Tibial nerve (tissue), 4 donors: ENCODE data around the gene WSCD2. TPM values are rescaled to one million over a fixed set of nuclear protein-coding genes. Genes with fewer than 3 reads are reported as not detected.

ENCODE experiments used
- DNase-seq, 2 donors: peaks; one replicate each; pipeline ENCODE4 v3.0.0-alpha.2; 2019; ENCODE audit warnings: low spot score in 2 of 2
- H3K27ac ChIP-seq, 4 donors: fragments of 200-600 bp; sonication (generic) in 3 of 4; one replicate each; pipeline ENCODE4 v1.5.1; 2017 to 2019; ENCODE audit warnings: mild to moderate bottlenecking in 1 of 4
- H3K27me3 ChIP-seq, 2 donors: fragments of 200-600 bp; sonication (generic) in 1 of 2; one replicate each; pipeline versions ENCODE4 v1.5.1 to v1.6.0; 2017 to 2019
- H3K36me3 ChIP-seq, 3 donors: fragments of 200-600 bp; sonication (generic); one replicate each; pipeline ENCODE4 v1.5.1; 2018 to 2019
- H3K4me1 ChIP-seq, 4 donors: fragments of 200-600 bp; sonication (generic) in 3 of 4; one replicate each; pipeline ENCODE4 v1.5.1; 2017 to 2019
- H3K4me3 ChIP-seq, 4 donors: fragments of 200-600 bp; sonication (generic) in 3 of 4; one replicate each; pipeline ENCODE4 v1.5.1; 2017 to 2019; ENCODE audit warnings: mild to moderate bottlenecking in 1 of 4, moderate library complexity in 1 of 4
- H3K9me3 ChIP-seq, 4 donors: fragments of 200-600 bp; sonication (generic) in 3 of 4; one replicate each; pipeline ENCODE4 v1.5.1; 2017 to 2019
- EP300 ChIP-seq, 2 donors: sonication (generic); formaldehyde crosslinking; IDR thresholded peaks; one replicate each; pipeline ENCODE4 v1.6.1; 2017; ENCODE audit warnings: antibody characterized with exemption in 2 of 2, mild to moderate bottlenecking in 1 of 2
- POLR2A ChIP-seq, 2 donors: fragments of 450-650 bp; IDR thresholded peaks; one replicate each; pipeline ENCODE4 v1.6.1; 2017; ENCODE audit warnings: antibody characterized with exemption in 2 of 2, mild to moderate bottlenecking in 2 of 2, moderate library complexity in 2 of 2
- WGBS, 2 donors: methylation state at CpG; one replicate each; pipeline ENCODE4 v1.1.5; 2018; 5-methylcytosine and 5-hydroxymethylcytosine counted together
- total RNA-seq, 4 donors: library from RNA; depleted of rRNA; stranded (reverse); fragments of >200 nt; gene quantifications; one replicate each; pipeline ENCODE4 v1.1.0, GENCODE V29; 2016
- TF ChIP-seq, protein P1 (sequence below), 5 experiments: fragments of 200-600 bp in 3 of 5; fragments of 450-650 bp in 2 of 5; sonication (generic) in 3 of 5; IDR thresholded peaks; one replicate each; pipeline ENCODE4 v1.5.1; 2016 to 2019; ENCODE audit warnings: antibody characterized with exemption in 5 of 5, mild to moderate bottlenecking in 3 of 5, moderate library complexity in 2 of 5

The WSCD2 gene
- total RNA-seq, 4 donors from 2014 or later = 4.2 to 38.9 (median 20.8) TPM

DNA sequence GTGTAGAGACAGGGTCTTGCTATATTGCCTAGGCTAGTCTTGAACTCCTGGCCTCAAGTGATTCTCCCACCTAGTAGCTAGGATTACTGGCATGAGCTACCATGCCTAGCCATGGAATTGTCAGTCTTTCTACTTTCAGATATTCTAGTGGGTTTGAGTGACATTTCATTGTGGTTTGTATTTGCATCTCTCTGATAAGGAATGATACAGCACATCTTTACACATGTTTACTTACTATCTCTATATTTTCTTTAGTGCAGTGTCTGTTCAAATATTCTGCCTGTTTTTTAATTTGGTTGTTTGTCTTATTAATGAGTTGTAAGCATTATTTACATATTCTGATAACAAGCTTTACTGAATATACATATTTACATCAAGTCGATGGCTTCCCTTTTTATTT, 136.4 kb downstream of the WSCD2 start:
- DNase-seq = no peak
- no peaks in the 10 kb centered on the region for H3K4me1 ChIP-seq
- H3K36me3 ChIP-seq = no peaks in the 10 kb centered on the region
- H3K9me3 ChIP-seq = peaks cover 0 to 23% (median 2%) of the 10 kb centered on the region in 4 donors
- WGBS, 2 donors = 86 to 88% methylated on average over 1 of the region's 1 CpG
- H3K27me3 ChIP-seq = no peaks in the 10 kb centered on the region
- TF ChIP-seq, protein P1, sequence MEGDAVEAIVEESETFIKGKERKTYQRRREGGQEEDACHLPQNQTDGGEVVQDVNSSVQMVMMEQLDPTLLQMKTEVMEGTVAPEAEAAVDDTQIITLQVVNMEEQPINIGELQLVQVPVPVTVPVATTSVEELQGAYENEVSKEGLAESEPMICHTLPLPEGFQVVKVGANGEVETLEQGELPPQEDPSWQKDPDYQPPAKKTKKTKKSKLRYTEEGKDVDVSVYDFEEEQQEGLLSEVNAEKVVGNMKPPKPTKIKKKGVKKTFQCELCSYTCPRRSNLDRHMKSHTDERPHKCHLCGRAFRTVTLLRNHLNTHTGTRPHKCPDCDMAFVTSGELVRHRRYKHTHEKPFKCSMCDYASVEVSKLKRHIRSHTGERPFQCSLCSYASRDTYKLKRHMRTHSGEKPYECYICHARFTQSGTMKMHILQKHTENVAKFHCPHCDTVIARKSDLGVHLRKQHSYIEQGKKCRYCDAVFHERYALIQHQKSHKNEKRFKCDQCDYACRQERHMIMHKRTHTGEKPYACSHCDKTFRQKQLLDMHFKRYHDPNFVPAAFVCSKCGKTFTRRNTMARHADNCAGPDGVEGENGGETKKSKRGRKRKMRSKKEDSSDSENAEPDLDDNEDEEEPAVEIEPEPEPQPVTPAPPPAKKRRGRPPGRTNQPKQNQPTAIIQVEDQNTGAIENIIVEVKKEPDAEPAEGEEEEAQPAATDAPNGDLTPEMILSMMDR (IDR thresholded peaks at IDR 0.05) = no peak
- TF ChIP-seq EP300 (IDR thresholded peaks at IDR 0.05) (no peak), POLR2A (IDR thresholded peaks at IDR 0.05) (no peak)
- no peak overlapping the region for H3K27ac ChIP-seq
- H3K4me3 ChIP-seq = no peak overlapping the region

DNA sequence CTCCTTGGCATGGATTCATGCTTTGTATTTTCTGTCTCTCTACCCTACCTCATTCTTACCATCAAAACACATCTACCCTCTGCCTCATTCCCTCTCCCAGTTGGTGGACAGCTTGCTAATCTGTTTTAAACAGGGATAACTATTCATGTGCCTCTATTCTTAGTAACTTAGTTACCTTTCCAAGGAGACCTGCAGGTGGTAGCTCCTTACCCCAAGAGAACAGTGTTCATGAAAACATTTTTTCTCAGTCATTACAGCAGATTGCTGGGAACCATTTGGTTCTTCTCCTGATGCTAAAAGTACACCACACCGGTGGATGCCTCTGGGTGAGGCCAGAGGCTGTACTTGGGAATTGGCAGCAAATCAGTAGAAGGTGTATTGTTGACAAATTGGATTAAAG, 137.0 kb downstream of the WSCD2 start:
- no peak overlapping the region for H3K27ac ChIP-seq
- no peak for DNase-seq
- WGBS, 2 donors = 70 to 87% methylated on average over 1 of the region's 1 CpG
- H3K4me1 ChIP-seq = no peaks in the 10 kb centered on the region
- H3K9me3 ChIP-seq = peaks cover 0 to 16% (median under 1%) of the 10 kb centered on the region in 4 donors
- H3K27me3 ChIP-seq = no peaks in the 10 kb centered on the region
- H3K36me3 ChIP-seq = no peaks in the 10 kb centered on the region
- no peak overlapping the region for H3K4me3 ChIP-seq
- no peak for TF ChIP-seq EP300 (IDR thresholded peaks at IDR 0.05)
- TF ChIP-seq POLR2A (IDR thresholded peaks at IDR 0.05) = no peak
- TF ChIP-seq, protein P1 (IDR thresholded peaks at IDR 0.05) = no peak

DNA sequence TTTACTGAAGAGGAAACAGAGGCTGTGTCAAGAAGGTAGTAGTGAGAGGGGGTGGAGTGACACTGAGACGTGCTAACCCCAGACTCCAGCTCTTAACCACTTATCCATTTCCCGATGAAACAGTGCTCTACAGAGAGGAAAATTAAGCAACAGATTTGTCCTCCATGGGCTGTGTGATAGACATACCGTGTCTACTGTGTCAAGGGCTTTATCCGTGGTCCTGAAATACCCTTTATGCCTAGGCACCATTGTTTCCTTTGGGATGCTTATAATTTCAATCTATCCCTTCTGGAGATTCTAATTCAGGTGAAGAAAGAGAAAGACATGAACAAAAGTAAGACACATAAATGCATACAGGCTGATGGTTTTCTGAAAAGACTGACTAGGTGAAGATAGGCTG, 138.4 kb downstream of the WSCD2 start:
- no peak overlapping the region for H3K27ac ChIP-seq
- peaks cover 0 to 3% (median 0%) of the 10 kb centered on the region in 4 donors for H3K9me3 ChIP-seq
- no peak for DNase-seq
- H3K4me1 ChIP-seq = no peaks in the 10 kb centered on the region
- TF ChIP-seq EP300 (IDR thresholded peaks at IDR 0.05) (no peak), POLR2A (IDR thresholded peaks at IDR 0.05) (no peak)
- TF ChIP-seq, protein P1 (IDR thresholded peaks at IDR 0.05) = no peak
- no peaks in the 10 kb centered on the region for H3K36me3 ChIP-seq
- 78 to 81% methylated on average over 4 of the region's 4 CpGs for WGBS, 2 donors
- no peak overlapping the region for H3K4me3 ChIP-seq
- no peaks in the 10 kb centered on the region for H3K27me3 ChIP-seq

DNA sequence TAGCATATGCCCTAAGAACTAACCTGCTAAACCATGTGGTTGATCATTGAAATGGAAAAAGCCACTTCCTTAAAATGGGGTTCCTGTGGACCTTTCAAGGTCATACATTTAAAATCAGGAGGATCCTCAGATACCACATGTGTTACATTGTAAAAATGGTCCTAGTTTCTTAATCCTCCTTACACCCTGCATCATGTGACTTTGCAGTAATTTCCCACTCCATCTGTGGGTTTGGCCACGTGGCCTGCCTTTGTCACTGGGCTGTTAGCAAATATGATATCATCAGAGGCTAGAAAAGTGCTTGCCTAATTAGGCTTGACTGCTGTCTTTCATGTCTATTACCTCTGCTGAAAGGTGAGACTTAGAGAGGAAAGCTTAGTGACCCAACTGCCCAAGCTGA, 139.3 kb downstream of the WSCD2 start:
- H3K27me3 ChIP-seq = no peaks in the 10 kb centered on the region
- H3K4me1 ChIP-seq = no peaks in the 10 kb centered on the region
- TF ChIP-seq POLR2A (IDR thresholded peaks at IDR 0.05) = no peak
- TF ChIP-seq, protein P1 (IDR thresholded peaks at IDR 0.05) = no peak
- no peak for TF ChIP-seq EP300 (IDR thresholded peaks at IDR 0.05)
- H3K36me3 ChIP-seq = no peaks in the 10 kb centered on the region
- H3K27ac ChIP-seq = no peak overlapping the region
- DNase-seq = no peak
- peaks cover 0 to 2% (median 0%) of the 10 kb centered on the region in 4 donors for H3K9me3 ChIP-seq
- WGBS, 2 donors = 33 to 55% methylated on average over 1 of the region's 1 CpG
- H3K4me3 ChIP-seq = no peak overlapping the region

DNA sequence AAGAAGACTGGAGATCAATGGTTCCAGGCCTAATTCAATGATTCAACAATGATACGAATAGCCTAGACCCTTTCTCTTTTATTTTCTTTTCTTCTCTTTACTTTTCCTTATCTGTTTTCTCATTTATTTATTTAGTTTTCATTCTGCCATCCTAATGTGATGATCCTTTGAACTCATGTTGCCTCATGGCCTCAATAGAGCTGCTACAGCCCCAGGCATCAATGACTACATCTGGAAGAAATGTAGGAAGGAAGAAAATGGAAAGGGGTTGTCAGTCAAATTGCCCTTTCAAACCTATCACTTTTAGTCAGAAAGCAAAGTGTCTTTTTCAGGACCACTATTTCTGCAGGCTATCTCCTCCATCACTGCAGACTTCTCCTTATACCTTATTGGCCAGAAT, 140.1 kb downstream of the WSCD2 start:
- 87 to 97% methylated on average over 1 of the region's 1 CpG for WGBS, 2 donors
- Histone ChIP-seq H3K9me3 (peaks cover 0 to 2% (median 0%) of the 10 kb centered on the region in 4 donors), H3K36me3 (no peaks in the 10 kb centered on the region), H3K27ac (no peak overlapping the region), H3K4me1 (no peaks in the 10 kb centered on the region), H3K4me3 (no peak overlapping the region), H3K27me3 (no peaks in the 10 kb centered on the region)
- DNase-seq = no peak
- no peak for TF ChIP-seq EP300 (IDR thresholded peaks at IDR 0.05)
- TF ChIP-seq POLR2A (IDR thresholded peaks at IDR 0.05) = no peak
- TF ChIP-seq, protein P1 (IDR thresholded peaks at IDR 0.05) = no peak
